Measurements from ENCODE around the gene TBX5.

DNA sequence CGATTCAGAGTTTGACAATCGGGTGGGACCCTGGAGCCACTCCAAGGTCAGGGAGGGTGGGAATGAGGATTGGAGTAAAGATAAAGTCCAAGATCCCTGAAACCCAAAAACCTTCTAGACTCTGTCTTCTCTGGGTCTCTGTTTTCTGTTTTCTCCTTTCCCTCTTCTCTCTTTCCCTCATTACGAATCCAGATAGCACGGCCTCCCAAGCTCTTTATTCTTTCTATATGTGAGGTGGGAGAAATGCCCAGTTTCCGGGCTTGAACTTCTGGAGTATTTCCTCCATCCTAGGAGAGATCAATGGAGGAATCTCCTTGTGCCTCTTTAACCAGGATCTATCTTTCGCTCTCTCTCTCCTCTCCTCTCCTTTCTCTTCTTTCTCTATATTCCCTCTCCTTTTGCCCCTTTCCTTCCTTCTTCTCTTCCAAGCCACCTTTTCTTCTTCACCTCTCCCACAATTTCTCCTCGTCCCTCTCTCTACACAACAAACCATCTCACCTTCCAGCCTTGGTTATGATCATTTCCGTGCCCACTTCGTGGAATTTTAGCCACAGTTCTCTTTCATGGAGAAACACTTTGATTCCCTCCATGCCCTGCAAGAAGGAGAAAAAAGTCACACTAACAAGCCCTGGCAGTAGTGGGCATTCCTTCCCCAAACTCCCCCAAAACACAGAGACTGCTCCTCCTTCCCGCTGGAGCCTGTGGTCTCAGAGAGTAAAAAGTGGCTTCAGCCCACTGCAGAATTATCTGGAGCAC is 4.4 kb downstream of the TBX5 start:
- TF ChIP-seq POLR2A (IDR thresholded peaks at IDR 0.05) (no peak), POLR2AphosphoS5 (IDR thresholded peaks at IDR 0.05; ENCODE audit: insufficient read depth in 1 of 2, low read depth in 1 of 2) (no peak)
- TF ChIP-seq, protein P1, sequence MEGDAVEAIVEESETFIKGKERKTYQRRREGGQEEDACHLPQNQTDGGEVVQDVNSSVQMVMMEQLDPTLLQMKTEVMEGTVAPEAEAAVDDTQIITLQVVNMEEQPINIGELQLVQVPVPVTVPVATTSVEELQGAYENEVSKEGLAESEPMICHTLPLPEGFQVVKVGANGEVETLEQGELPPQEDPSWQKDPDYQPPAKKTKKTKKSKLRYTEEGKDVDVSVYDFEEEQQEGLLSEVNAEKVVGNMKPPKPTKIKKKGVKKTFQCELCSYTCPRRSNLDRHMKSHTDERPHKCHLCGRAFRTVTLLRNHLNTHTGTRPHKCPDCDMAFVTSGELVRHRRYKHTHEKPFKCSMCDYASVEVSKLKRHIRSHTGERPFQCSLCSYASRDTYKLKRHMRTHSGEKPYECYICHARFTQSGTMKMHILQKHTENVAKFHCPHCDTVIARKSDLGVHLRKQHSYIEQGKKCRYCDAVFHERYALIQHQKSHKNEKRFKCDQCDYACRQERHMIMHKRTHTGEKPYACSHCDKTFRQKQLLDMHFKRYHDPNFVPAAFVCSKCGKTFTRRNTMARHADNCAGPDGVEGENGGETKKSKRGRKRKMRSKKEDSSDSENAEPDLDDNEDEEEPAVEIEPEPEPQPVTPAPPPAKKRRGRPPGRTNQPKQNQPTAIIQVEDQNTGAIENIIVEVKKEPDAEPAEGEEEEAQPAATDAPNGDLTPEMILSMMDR (IDR thresholded peaks at IDR 0.05), result no peak

All from vagina (tissue), 2 donors.